Measurements from ENCODE around the gene PCDH9. TPM values are rescaled to one million over a fixed set of nuclear protein-coding genes. Genes with fewer than 3 reads are reported as not detected.

Gene PCDH9
- polyA plus RNA-seq, 3 donors = 0.03 TPM; not detected in 1

GRCh38 chr13:67175836-67176459 lies 54.2 kb downstream of the PCDH9 start:
- Mint-ChIP-seq H3K4me3 (no peak overlapping the region), H3K4me1 (no peaks in the 10 kb centered on the region), H3K27ac (no peak overlapping the region), H3K36me3 (no peaks in the 10 kb centered on the region), H3K27me3 (ENCODE audit: low read depth in 3 of 3) (peaks cover 0 to 1% (median 0%) of the 10 kb centered on the region in 3 donors), H3K9me3 (peaks cover 0 to 2% (median 0%) of the 10 kb centered on the region in 7 donors)
- no peak overlapping the region for H3K4me3 ChIP-seq (replicated peaks in 1 of 3; ENCODE audit: low read depth in 2 of 3, low read length in 3 of 3)
- H3K9me3 ChIP-seq (replicated peaks in 1 of 2; ENCODE audit: control insufficient read depth in 1 of 2, insufficient read depth in 1 of 2, low read length in 2 of 2) = no peaks in the 10 kb centered on the region
- intact Hi-C loops (cut with micrococcal nuclease) = no loop called here
- no peak for TF ChIP-seq CTCF (IDR thresholded peaks at IDR 0.05)
- no peak overlapping the region for H3K4me2 ChIP-seq (replicated peaks; ENCODE audit: extremely low read depth, low read length, poor library complexity, severe bottlenecking)
- H3K27ac ChIP-seq (ENCODE audit: low read depth in 1 of 2, low read length in 2 of 2) = no peak overlapping the region
- no peak overlapping the region for H2AFZ ChIP-seq (ENCODE audit: insufficient read depth, low read depth, low read length, poor library complexity, severe bottlenecking)
- DNase-seq = no peak
- H4K20me1 ChIP-seq (ENCODE audit: insufficient read depth, low read length) = no peaks in the 10 kb centered on the region
- no peak overlapping the region for H3K9ac ChIP-seq (ENCODE audit: insufficient read depth, low read length, poor library complexity, severe bottlenecking)
- no peaks in the 10 kb centered on the region for H3K79me2 ChIP-seq (ENCODE audit: insufficient read depth, low read length)
- no peaks in the 10 kb centered on the region for H3K27me3 ChIP-seq (ENCODE audit: control insufficient read depth in 2 of 2, insufficient read depth in 2 of 2, low read length in 2 of 2)
- H3K36me3 ChIP-seq (replicated peaks in 1 of 2; ENCODE audit: control insufficient read depth in 1 of 2, insufficient read depth in 2 of 2, low read length in 2 of 2) = no peaks in the 10 kb centered on the region
- no peaks in the 10 kb centered on the region for H3K4me1 ChIP-seq (ENCODE audit: control insufficient read depth in 1 of 2, insufficient read depth in 2 of 2, low read length in 2 of 2)
- whole genome bisulfite sequencing (ENCODE audit: insufficient coverage) = no CpG with 5 or more reads among the region's 2 CpGs

- 100% methylated on average over 1 of the region's 2 CpGs for WGBS (ENCODE audit: insufficient coverage)
- intact Hi-C loops (cut with micrococcal nuclease) = no loop called here
- Histone ChIP-seq H3K4me3 (replicated peaks in 1 of 3; ENCODE audit: low read depth in 2 of 3, low read length in 3 of 3) (no peak overlapping the region), H4K20me1 (ENCODE audit: insufficient read depth, low read length) (no peaks in the 10 kb centered on the region), H3K79me2 (ENCODE audit: insufficient read depth, low read length) (no peaks in the 10 kb centered on the region), H3K4me2 (replicated peaks; ENCODE audit: extremely low read depth, low read length, poor library complexity, severe bottlenecking) (no peak overlapping the region), H2AFZ (ENCODE audit: insufficient read depth, low read depth, low read length, poor library complexity, severe bottlenecking) (no peak overlapping the region), H3K36me3 (replicated peaks in 1 of 2; ENCODE audit: control insufficient read depth in 1 of 2, insufficient read depth in 2 of 2, low read length in 2 of 2) (no peaks in the 10 kb centered on the region), H3K27ac (ENCODE audit: low read depth in 1 of 2, low read length in 2 of 2) (no peak overlapping the region), H3K9me3 (replicated peaks in 1 of 2; ENCODE audit: control insufficient read depth in 1 of 2, insufficient read depth in 1 of 2, low read length in 2 of 2) (no peaks in the 10 kb centered on the region), H3K4me1 (ENCODE audit: control insufficient read depth in 1 of 2, insufficient read depth in 2 of 2, low read length in 2 of 2) (no peaks in the 10 kb centered on the region), H3K9ac (ENCODE audit: insufficient read depth, low read length, poor library complexity, severe bottlenecking) (no peak overlapping the region), H3K27me3 (ENCODE audit: control insufficient read depth in 2 of 2, insufficient read depth in 2 of 2, low read length in 2 of 2) (no peaks in the 10 kb centered on the region)
- Mint-ChIP-seq H3K36me3 (no peaks in the 10 kb centered on the region), H3K27ac (no peak overlapping the region), H3K4me1 (no peaks in the 10 kb centered on the region), H3K4me3 (no peak overlapping the region), H3K27me3 (ENCODE audit: low read depth in 3 of 3) (no peaks in the 10 kb centered on the region), H3K9me3 (peaks cover 0 to 2% (median 0%) of the 10 kb centered on the region in 7 donors)
- TF ChIP-seq CTCF (IDR thresholded peaks at IDR 0.05) = no peak
- no peak for DNase-seq
These were observed 61.8 kb downstream of the PCDH9 start for GRCh38 chr13:67168384-67168783.
